Endodermal cell (in vitro differentiated cells): ENCODE measurements around the gene UGCG. TPM values are rescaled to one million over a fixed set of nuclear protein-coding genes. Genes with fewer than 3 reads are reported as not detected.

Experiments
- DNase-seq: peaks from one replicate; pipeline ENCODE4 v3.0.0-alpha.2; 2017
- H3K27ac ChIP-seq: 2 replicates; pipeline ENCODE4 v1.5.1; 2013; ENCODE audit warnings: mild to moderate bottlenecking, low read depth, low read length, moderate library complexity
- H3K27me3 ChIP-seq: 2 replicates; pipeline ENCODE4 v1.6.1; 2013; ENCODE audit warnings: mild to moderate bottlenecking, low read length, moderate library complexity; ENCODE audit not compliant: insufficient read depth, control insufficient read depth, poor library complexity, severe bottlenecking
- H3K36me3 ChIP-seq: 2 replicates; pipeline ENCODE4 v1.7.0; 2013; ENCODE audit warnings: mild to moderate bottlenecking, low read length, moderate library complexity; ENCODE audit not compliant: control insufficient read depth, insufficient read depth
- H3K4me1 ChIP-seq: one replicate; pipeline ENCODE4 v1.7.0; 2013; ENCODE audit warnings: low read length; ENCODE audit not compliant: control insufficient read depth, insufficient read depth
- H3K4me3 ChIP-seq: 2 replicates; pipeline ENCODE4 v1.5.1; 2013; ENCODE audit warnings: mild to moderate bottlenecking, low read length, moderate library complexity
- H3K9ac ChIP-seq: 2 replicates; pipeline ENCODE4 v1.6.1; 2013; ENCODE audit warnings: mild to moderate bottlenecking, low read length, moderate library complexity; ENCODE audit not compliant: poor library complexity, severe bottlenecking; ENCODE audit errors: extremely low read depth
- H3K9me3 ChIP-seq: 2 replicates; pipeline ENCODE4 v1.6.1; 2013; ENCODE audit warnings: mild to moderate bottlenecking, low read length, moderate library complexity; ENCODE audit not compliant: control insufficient read depth
- H3K27ac Mint-ChIP-seq: 2 replicates; pipeline ENCODE4 v1.8.0; 2020; ENCODE audit warnings: mixed read lengths
- H3K27me3 Mint-ChIP-seq: 2 replicates; pipeline ENCODE4 v1.8.0; 2021; ENCODE audit warnings: mild to moderate bottlenecking, mixed read lengths; ENCODE audit not compliant: insufficient read depth
- H3K36me3 Mint-ChIP-seq: 2 replicates; pipeline ENCODE4 v1.8.0; 2020; ENCODE audit warnings: low read depth, mixed read lengths
- H3K4me1 Mint-ChIP-seq: 2 replicates; pipeline ENCODE4 v1.8.0; 2020; ENCODE audit warnings: mixed read lengths
- H3K4me3 Mint-ChIP-seq: 2 replicates; pipeline ENCODE4 v1.8.0; 2020; ENCODE audit warnings: mild to moderate bottlenecking, moderate library complexity, mixed read lengths
- H3K9me3 Mint-ChIP-seq: 2 replicates; pipeline ENCODE4 v1.8.0; 2020; ENCODE audit warnings: mild to moderate bottlenecking, mixed read lengths
- CTCF ChIP-seq: fragments of 200-600 bp; sonication (generic); conservative IDR thresholded peaks from 2 replicates; pipeline ENCODE4 v1.5.0; 2021; ENCODE audit warnings: antibody characterized with exemption, mild to moderate bottlenecking
- WGBS, 2 experiments: methylation state at CpG; one replicate each; pipeline versions ENCODE4 v1.1.5 to v1.1.7; 2013; ENCODE audit warnings: missing lambda C conversion rate in 2 of 2, mixed read lengths in 1 of 2; ENCODE audit not compliant: insufficient coverage in 1 of 2, insufficient read length in 1 of 2; 5-methylcytosine and 5-hydroxymethylcytosine counted together
- total RNA-seq, 2 donors: library from RNA; stranded (reverse); fragmentation: NEBNext Ultra II Directional in 1 of 2; extraction: Animal tissue kit (Norgen Biotek cat#: 25700) in 1 of 2; gene quantifications; 2 replicates in 1 of 2; 3 replicates in 1 of 2; pipeline ENCODE4 v1.2.1, GENCODE V29; 2021

The UGCG gene
- total RNA-seq, 2 donors from 2014 or later, result 20.0 to 22.4 TPM

GRCh38 chr9:111966861-111967291, 70.3 kb downstream of the UGCG start:
- no peaks in the 10 kb centered on the region for H3K36me3 Mint-ChIP-seq

GRCh38 chr9:111967621-111968020, 71.0 kb downstream of the UGCG start:
- Mint-ChIP-seq H3K27me3 (peaks cover 7% of the 10 kb centered on the region), H3K9me3 (no peaks in the 10 kb centered on the region), H3K27ac (no peak overlapping the region), H3K4me1 (peaks cover 9% of the 10 kb centered on the region), H3K36me3 (no peaks in the 10 kb centered on the region), H3K4me3 (no peak overlapping the region)
- Histone ChIP-seq H3K27ac (no peak overlapping the region), H3K9me3 (no peaks in the 10 kb centered on the region), H3K9ac (no peak overlapping the region), H3K27me3 (no peaks in the 10 kb centered on the region), H3K36me3 (no peaks in the 10 kb centered on the region), H3K4me1 (no peaks in the 10 kb centered on the region), H3K4me3 (no peak overlapping the region)
- no peak for DNase-seq
- 87% methylated on average over 3 of the region's 3 CpGs; no CpG with 5 or more reads in 1 of the 2 experiments for WGBS, 2 experiments
- no peak for TF ChIP-seq CTCF

More at GRCh38 chr9:111966861-111967291, 70.3 kb downstream of the UGCG start:
- WGBS, 2 experiments, result 95% methylated on average over 1 of the region's 1 CpG; no CpG with 5 or more reads in 1 of the 2 experiments
- no peak overlapping the region for H3K9ac ChIP-seq
- Mint-ChIP-seq H3K4me3 (no peak overlapping the region), H3K9me3 (no peaks in the 10 kb centered on the region), H3K27me3 (peaks cover 7% of the 10 kb centered on the region), H3K27ac (no peak overlapping the region), H3K4me1 (peaks cover 9% of the 10 kb centered on the region)
- H3K27ac ChIP-seq, result no peak overlapping the region
- no peak for TF ChIP-seq CTCF
- no peaks in the 10 kb centered on the region for H3K27me3 ChIP-seq
- H3K9me3 ChIP-seq, result no peaks in the 10 kb centered on the region
- no peak overlapping the region for H3K4me3 ChIP-seq
- no peaks in the 10 kb centered on the region for H3K36me3 ChIP-seq
- H3K4me1 ChIP-seq, result no peaks in the 10 kb centered on the region
- no peak for DNase-seq

GRCh38 chr9:111969061-111969460, 72.4 kb downstream of the UGCG start:
- H3K4me3 Mint-ChIP-seq, result no peak overlapping the region
- Histone ChIP-seq H3K36me3 (no peaks in the 10 kb centered on the region), H3K9me3 (no peaks in the 10 kb centered on the region), H3K9ac (no peak overlapping the region), H3K27ac (no peak overlapping the region), H3K27me3 (no peaks in the 10 kb centered on the region), H3K4me3 (no peak overlapping the region), H3K4me1 (no peaks in the 10 kb centered on the region)
- H3K27me3 Mint-ChIP-seq, result peaks cover 5% of the 10 kb centered on the region
- H3K9me3 Mint-ChIP-seq, result no peaks in the 10 kb centered on the region
- peaks cover 11% of the 10 kb centered on the region for H3K4me1 Mint-ChIP-seq
- TF ChIP-seq CTCF, result no peak
- no peaks in the 10 kb centered on the region for H3K36me3 Mint-ChIP-seq
- DNase-seq, result no peak
- H3K27ac Mint-ChIP-seq, result no peak overlapping the region
- 89 to 93% methylated on average over 4 to 5 of the region's 5 CpGs for WGBS, 2 experiments
